T-helper 2 cell treated with Interferon-gamma antibody and Interleukin-4, amounts not matched to agents 5 μg/mL and 100 μg/mL, for 36 hours (primary cell): ENCODE data around the gene NME8.

Experiments used
- DNase-seq: peaks from one replicate; pipeline ENCODE4 v3.0.0; 2021; ENCODE audit warnings: low spot score
- H3K27ac Mint-ChIP-seq: one replicate; pipeline ENCODE4 v1.8.0; 2021; ENCODE audit warnings: mild to moderate bottlenecking, mixed read lengths
- H3K27me3 Mint-ChIP-seq: one replicate; pipeline ENCODE4 v1.8.0; 2021; ENCODE audit warnings: low read depth, mixed read lengths
- H3K36me3 Mint-ChIP-seq: one replicate; pipeline ENCODE4 v1.8.0; 2021; ENCODE audit warnings: low read depth, mixed read lengths
- H3K4me1 Mint-ChIP-seq: one replicate; pipeline ENCODE4 v1.8.0; 2021; ENCODE audit warnings: low read depth, mixed read lengths
- H3K4me3 Mint-ChIP-seq: one replicate; pipeline ENCODE4 v1.8.0; 2022; ENCODE audit warnings: mild to moderate bottlenecking, moderate library complexity, mixed read lengths
- H3K9me3 Mint-ChIP-seq: one replicate; pipeline ENCODE4 v1.8.0; 2021; ENCODE audit warnings: mixed read lengths

The NME8 gene

GRCh38 chr7:37916673-37917660 is 68.6 kb downstream of the NME8 start, which contains the start of gene SFRP4:
Gene SFRP4 (minus strand): TSS chr7:37916817. CDS start chr7:37916537, 280 bp downstream.
- Mint-ChIP-seq H3K27me3 (peaks cover 63% of the 10 kb centered on the region), H3K36me3 (no peaks in the 10 kb centered on the region), H3K4me3 (peak within 1 kb of the TSS; percentile 20), H3K9me3 (no peaks in the 10 kb centered on the region), H3K4me1 (peaks cover 7% of the 10 kb centered on the region), H3K27ac (no peak within 1 kb of the TSS)
- DNase-seq: no peak

GRCh38 chr7:37918526-37918925 is 70.1 kb downstream of the NME8 start:
- H3K27me3 Mint-ChIP-seq: peaks cover 71% of the 10 kb centered on the region
- H3K4me3 Mint-ChIP-seq: no peak overlapping the region
- no peak overlapping the region for H3K27ac Mint-ChIP-seq
- H3K4me1 Mint-ChIP-seq: peaks cover 7% of the 10 kb centered on the region
- no peaks in the 10 kb centered on the region for H3K9me3 Mint-ChIP-seq
- H3K36me3 Mint-ChIP-seq: no peaks in the 10 kb centered on the region
- DNase-seq: no peak

DNA sequence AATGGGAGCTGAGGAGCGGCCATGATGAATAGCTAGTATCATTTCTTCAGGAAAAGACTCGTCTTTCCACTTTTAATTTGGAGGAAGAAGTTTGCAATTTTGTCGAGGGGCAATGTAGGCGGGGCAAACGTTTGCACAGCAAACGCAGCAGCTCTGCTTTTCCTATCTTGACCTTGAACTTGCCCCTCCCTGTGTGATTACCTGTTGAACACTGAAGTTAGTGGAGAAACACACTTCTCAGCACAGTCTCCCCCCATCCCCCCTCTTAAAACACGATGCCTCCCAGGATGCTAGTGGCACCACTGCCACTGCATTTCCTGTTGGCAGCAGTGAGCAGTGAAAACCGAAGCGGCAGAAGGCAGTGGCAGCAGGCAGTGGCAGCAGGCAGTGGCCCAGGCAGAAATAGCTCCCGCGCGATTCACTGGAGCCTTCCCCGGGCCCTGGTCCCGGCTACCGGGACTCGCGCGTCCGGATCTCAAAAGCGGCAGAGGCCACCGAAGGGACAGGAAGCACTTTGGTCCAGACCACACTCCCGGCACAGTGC is 72.0 kb downstream of the NME8 start, which contains the start of gene EPDR1:
Gene EPDR1, plus strand, starts transcription at position 336 of the 544 bp plus-strand sequence. CDS start 300 bp downstream, outside the sequence.
- Mint-ChIP-seq H3K9me3 (no peaks in the 10 kb centered on the region), H3K4me3 (peak within 1 kb of the TSS; percentile 77), H3K27ac (no peak within 1 kb of the TSS), H3K4me1 (peaks cover 7% of the 10 kb centered on the region), H3K36me3 (no peaks in the 10 kb centered on the region), H3K27me3 (peaks cover 60% of the 10 kb centered on the region)
- peak; percentile 7 for DNase-seq

DNA sequence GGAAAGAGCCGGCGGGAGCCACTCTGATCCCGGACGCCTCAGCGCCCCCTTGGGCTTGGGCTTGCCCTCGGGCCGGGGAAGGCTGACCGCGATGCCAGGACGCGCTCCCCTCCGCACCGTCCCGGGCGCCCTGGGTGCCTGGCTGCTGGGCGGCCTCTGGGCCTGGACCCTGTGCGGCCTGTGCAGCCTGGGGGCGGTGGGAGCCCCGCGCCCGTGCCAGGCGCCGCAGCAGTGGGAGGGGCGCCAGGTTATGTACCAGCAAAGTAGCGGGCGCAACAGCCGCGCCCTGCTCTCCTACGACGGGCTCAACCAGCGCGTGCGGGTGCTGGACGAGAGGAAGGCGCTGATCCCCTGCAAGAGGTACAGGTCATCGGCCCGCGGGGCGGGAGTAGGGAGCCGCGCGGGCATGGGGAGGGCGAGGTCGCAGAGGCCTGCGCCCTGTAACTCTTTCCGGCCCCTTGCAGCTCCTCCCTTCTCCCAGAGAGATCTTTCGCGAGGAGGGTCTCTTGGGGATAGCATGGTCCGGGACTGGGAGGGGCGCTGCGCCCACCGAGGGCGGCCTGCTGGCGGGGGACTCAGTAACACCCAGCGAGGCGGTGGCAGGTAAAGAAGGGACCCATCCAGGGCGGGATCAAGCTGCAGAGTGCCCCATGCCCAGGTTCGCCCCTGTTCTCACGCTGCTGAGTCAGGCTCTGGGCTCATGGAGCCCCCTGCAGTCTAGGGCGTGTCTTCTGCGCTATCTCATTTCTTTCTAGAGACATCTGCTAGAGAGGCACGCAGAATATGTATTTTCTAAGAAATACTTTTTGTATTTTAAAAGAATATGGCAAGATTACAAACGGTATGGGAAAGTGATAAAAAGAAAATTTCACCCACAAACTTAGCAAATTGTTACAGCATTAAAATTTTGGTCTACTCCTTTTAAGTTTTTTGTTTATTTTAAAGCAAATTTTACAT is 72.7 kb downstream of the NME8 start:
- Mint-ChIP-seq H3K4me3 (peak overlapping the region; percentile 77), H3K4me1 (peaks cover 7% of the 10 kb centered on the region), H3K27ac (no peak overlapping the region), H3K27me3 (peaks cover 53% of the 10 kb centered on the region), H3K9me3 (no peaks in the 10 kb centered on the region), H3K36me3 (no peaks in the 10 kb centered on the region)
- DNase-seq: no peak

- H3K9me3 Mint-ChIP-seq: no peaks in the 10 kb centered on the region
- H3K27me3 Mint-ChIP-seq: peaks cover 50% of the 10 kb centered on the region
- peaks cover 5% of the 10 kb centered on the region for H3K4me1 Mint-ChIP-seq
- DNase-seq: no peak
- no peak overlapping the region for H3K27ac Mint-ChIP-seq
- H3K4me3 Mint-ChIP-seq: no peak overlapping the region
- no peaks in the 10 kb centered on the region for H3K36me3 Mint-ChIP-seq
Measured at GRCh38 chr7:37921876-37922275, 73.5 kb downstream of the NME8 start.

DNA sequence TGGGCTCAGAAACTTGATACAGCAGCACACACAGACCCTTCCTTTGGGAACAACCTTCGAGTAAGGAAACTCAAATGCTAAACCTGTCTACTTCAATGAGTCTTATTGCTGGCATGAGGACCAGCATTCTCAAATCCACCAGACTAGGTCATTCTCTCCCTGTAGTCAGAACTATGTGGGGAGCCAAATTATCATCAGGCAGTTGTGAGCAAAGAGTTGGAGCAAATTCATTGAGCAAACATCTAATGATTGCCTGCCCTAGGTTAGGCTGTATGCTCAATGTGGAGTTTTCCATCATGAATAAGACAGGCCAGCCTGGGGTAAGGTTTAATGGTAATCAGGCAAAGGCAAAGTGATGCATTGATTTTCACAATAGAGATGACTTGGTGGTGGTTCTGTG is 75.6 kb downstream of the NME8 start:
- no peak for DNase-seq
- peaks cover 31% of the 10 kb centered on the region for H3K27me3 Mint-ChIP-seq
- H3K9me3 Mint-ChIP-seq: no peaks in the 10 kb centered on the region
- H3K27ac Mint-ChIP-seq: no peak overlapping the region
- H3K36me3 Mint-ChIP-seq: no peaks in the 10 kb centered on the region
- peaks cover 3% of the 10 kb centered on the region for H3K4me1 Mint-ChIP-seq
- no peak overlapping the region for H3K4me3 Mint-ChIP-seq

GRCh38 chr7:37924491-37925041 is 76.2 kb downstream of the NME8 start:
- peaks cover 26% of the 10 kb centered on the region for H3K27me3 Mint-ChIP-seq
- no peak overlapping the region for H3K27ac Mint-ChIP-seq
- no peaks in the 10 kb centered on the region for H3K36me3 Mint-ChIP-seq
- peaks cover 3% of the 10 kb centered on the region for H3K4me1 Mint-ChIP-seq
- DNase-seq: no peak
- H3K9me3 Mint-ChIP-seq: no peaks in the 10 kb centered on the region
- H3K4me3 Mint-ChIP-seq: no peak overlapping the region

GRCh38 chr7:37925620-37926019 is 77.2 kb downstream of the NME8 start:
- no peaks in the 10 kb centered on the region for H3K36me3 Mint-ChIP-seq
- no peaks in the 10 kb centered on the region for H3K4me1 Mint-ChIP-seq
- H3K27ac Mint-ChIP-seq: no peak overlapping the region
- H3K4me3 Mint-ChIP-seq: no peak overlapping the region
- H3K9me3 Mint-ChIP-seq: no peaks in the 10 kb centered on the region
- DNase-seq: no peak
- peaks cover 15% of the 10 kb centered on the region for H3K27me3 Mint-ChIP-seq

DNA sequence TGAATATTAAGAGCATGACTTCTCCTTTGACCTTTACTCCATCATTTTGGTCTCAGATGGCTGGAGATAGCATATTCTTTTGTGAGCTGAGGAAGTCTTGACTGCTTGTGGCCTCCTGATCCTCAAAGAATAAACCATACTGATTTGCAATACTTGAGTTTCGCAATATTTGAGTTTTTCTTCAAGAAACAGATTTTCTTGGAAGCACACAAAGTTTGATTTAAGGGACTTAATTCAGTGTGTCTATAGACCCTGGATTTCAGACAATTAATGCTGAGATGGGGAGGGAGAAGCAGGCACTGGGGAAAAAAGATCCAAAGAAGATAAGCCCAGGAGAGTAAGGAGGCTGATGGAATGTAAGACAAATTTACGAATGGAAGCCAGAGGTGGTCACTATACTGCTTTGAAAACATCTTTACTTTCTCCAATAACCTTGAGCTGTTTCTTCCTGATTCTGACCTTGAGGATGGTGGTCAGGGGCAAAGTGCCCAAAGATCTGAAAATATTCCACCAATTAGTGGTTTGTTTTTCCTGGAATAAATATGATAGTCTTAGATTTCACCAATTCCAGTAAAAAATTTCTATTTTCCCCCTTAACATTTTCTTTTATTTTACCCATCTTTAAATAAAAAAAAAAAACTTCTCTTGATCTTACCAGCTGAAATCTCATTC is 79.5 kb downstream of the NME8 start:
- H3K4me3 Mint-ChIP-seq: no peak overlapping the region
- no peaks in the 10 kb centered on the region for H3K36me3 Mint-ChIP-seq
- H3K9me3 Mint-ChIP-seq: no peaks in the 10 kb centered on the region
- peaks cover 5% of the 10 kb centered on the region for H3K27me3 Mint-ChIP-seq
- no peak overlapping the region for H3K27ac Mint-ChIP-seq
- DNase-seq: no peak
- no peaks in the 10 kb centered on the region for H3K4me1 Mint-ChIP-seq

GRCh38 chr7:37928878-37929277 is 80.5 kb downstream of the NME8 start:
- H3K27me3 Mint-ChIP-seq: no peaks in the 10 kb centered on the region
- no peaks in the 10 kb centered on the region for H3K36me3 Mint-ChIP-seq
- H3K4me1 Mint-ChIP-seq: no peaks in the 10 kb centered on the region
- H3K9me3 Mint-ChIP-seq: no peaks in the 10 kb centered on the region
- no peak for DNase-seq
- no peak overlapping the region for H3K4me3 Mint-ChIP-seq
- H3K27ac Mint-ChIP-seq: no peak overlapping the region

DNA sequence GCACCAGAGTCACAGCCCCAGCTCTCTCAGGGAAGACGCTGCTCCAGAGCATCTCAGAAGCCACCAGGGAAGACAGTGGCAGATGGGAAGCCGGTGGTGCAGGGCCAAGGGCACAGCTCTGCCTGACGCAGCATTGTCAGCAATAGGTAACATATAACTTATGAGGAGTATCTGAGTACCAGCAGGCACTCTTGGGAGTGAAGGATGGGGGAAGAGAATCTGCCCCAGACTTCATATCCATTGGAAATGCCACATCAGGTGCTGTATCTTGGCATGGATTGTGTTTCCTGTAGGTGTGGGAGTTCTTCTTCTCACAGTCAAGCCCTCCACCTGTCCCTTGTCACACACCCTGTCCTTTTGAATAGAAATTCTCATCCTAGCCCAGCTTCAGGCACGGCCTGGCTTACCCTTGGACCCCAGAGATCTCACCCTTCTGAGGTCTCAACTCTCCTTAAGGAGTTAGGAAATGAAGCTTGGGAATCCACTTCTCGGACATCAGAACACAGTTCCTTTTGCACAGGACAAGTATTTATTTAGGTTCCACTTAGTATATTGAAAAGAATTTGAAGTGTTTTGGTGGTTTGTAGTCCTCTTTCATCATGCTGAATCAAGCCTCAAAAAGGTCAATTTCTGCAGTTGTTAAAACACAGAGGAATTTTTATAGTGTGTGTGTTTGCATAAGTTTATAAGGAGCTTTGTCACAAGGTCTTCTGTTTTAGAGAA is 82.0 kb downstream of the NME8 start:
- no peaks in the 10 kb centered on the region for H3K36me3 Mint-ChIP-seq
- H3K4me3 Mint-ChIP-seq: no peak overlapping the region
- H3K9me3 Mint-ChIP-seq: no peaks in the 10 kb centered on the region
- no peak overlapping the region for H3K27ac Mint-ChIP-seq
- no peaks in the 10 kb centered on the region for H3K27me3 Mint-ChIP-seq
- no peaks in the 10 kb centered on the region for H3K4me1 Mint-ChIP-seq
- no peak for DNase-seq

- Mint-ChIP-seq H3K27me3 (no peaks in the 10 kb centered on the region), H3K4me1 (no peaks in the 10 kb centered on the region), H3K4me3 (no peak overlapping the region), H3K9me3 (no peaks in the 10 kb centered on the region), H3K36me3 (no peaks in the 10 kb centered on the region), H3K27ac (no peak overlapping the region)
- DNase-seq: no peak
Measured at GRCh38 chr7:37932543-37932942, 84.1 kb downstream of the NME8 start.
